ENCODE measurements around the gene ITSN2. TPM values are rescaled to one million over a fixed set of nuclear protein-coding genes. Genes with fewer than 3 reads are reported as not detected.

The ITSN2 gene
- total and polyA plus RNA-seq, 4 donors, result 10.1 to 32.4 (median 21.6) TPM

- Histone ChIP-seq H3K4me3 (ENCODE audit: low read depth in 1 of 3, low read length in 3 of 3) (no peak overlapping the region), H3K27ac (ENCODE audit: low read depth in 1 of 2, low read length in 2 of 2) (no peak overlapping the region), H3K9me3 (ENCODE audit: control insufficient read depth in 4 of 4, low read length in 3 of 4) (no peaks in the 10 kb centered on the region), H3K9ac (ENCODE audit: low read depth in 1 of 2, low read length in 2 of 2) (no peak overlapping the region), H3K36me3 (ENCODE audit: control insufficient read depth in 4 of 4, insufficient read depth in 3 of 4, low read depth in 1 of 4, low read length in 3 of 4) (no peaks in the 10 kb centered on the region), H3K4me1 (ENCODE audit: control insufficient read depth in 4 of 4, insufficient read depth in 4 of 4, low read length in 3 of 4) (no peaks in the 10 kb centered on the region), H3K27me3 (ENCODE audit: control insufficient read depth in 4 of 4, insufficient read depth in 4 of 4, low read length in 3 of 4) (no peaks in the 10 kb centered on the region)
- 82% methylated on average over 4 of the region's 4 CpGs for WGBS
- no peak for DNase-seq (ENCODE audit: low spot score)
- no peak for TF ChIP-seq FOXA1 (IDR thresholded peaks at IDR 0.05)
- no peak for TF ChIP-seq ZBTB33 (IDR thresholded peaks at IDR 0.05)
- TF ChIP-seq, protein P1, sequence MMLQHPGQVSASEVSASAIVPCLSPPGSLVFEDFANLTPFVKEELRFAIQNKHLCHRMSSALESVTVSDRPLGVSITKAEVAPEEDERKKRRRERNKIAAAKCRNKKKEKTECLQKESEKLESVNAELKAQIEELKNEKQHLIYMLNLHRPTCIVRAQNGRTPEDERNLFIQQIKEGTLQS (IDR thresholded peaks at IDR 0.05), result no peak
- no peak for TF ChIP-seq YY1 (IDR thresholded peaks at IDR 0.05)
- no peak for TF ChIP-seq NR2F2 (IDR thresholded peaks at IDR 0.05)
- no peak for TF ChIP-seq JUND (IDR thresholded peaks at IDR 0.05)
- TF ChIP-seq TAF1 (conservative IDR thresholded peaks at IDR 0.05), result no peak
- TF ChIP-seq HNF4A (conservative IDR thresholded peaks at IDR 0.05), result no peak
- no peak for TF ChIP-seq EGR1 (IDR thresholded peaks at IDR 0.05; ENCODE audit: low read depth in 2 of 2)
- no peak for TF ChIP-seq HNF4G (IDR thresholded peaks at IDR 0.05)
- no peak for TF ChIP-seq RXRA (IDR thresholded peaks at IDR 0.05)
- TF ChIP-seq, protein P2, sequence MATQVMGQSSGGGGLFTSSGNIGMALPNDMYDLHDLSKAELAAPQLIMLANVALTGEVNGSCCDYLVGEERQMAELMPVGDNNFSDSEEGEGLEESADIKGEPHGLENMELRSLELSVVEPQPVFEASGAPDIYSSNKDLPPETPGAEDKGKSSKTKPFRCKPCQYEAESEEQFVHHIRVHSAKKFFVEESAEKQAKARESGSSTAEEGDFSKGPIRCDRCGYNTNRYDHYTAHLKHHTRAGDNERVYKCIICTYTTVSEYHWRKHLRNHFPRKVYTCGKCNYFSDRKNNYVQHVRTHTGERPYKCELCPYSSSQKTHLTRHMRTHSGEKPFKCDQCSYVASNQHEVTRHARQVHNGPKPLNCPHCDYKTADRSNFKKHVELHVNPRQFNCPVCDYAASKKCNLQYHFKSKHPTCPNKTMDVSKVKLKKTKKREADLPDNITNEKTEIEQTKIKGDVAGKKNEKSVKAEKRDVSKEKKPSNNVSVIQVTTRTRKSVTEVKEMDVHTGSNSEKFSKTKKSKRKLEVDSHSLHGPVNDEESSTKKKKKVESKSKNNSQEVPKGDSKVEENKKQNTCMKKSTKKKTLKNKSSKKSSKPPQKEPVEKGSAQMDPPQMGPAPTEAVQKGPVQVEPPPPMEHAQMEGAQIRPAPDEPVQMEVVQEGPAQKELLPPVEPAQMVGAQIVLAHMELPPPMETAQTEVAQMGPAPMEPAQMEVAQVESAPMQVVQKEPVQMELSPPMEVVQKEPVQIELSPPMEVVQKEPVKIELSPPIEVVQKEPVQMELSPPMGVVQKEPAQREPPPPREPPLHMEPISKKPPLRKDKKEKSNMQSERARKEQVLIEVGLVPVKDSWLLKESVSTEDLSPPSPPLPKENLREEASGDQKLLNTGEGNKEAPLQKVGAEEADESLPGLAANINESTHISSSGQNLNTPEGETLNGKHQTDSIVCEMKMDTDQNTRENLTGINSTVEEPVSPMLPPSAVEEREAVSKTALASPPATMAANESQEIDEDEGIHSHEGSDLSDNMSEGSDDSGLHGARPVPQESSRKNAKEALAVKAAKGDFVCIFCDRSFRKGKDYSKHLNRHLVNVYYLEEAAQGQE (IDR thresholded peaks at IDR 0.05), result no peak
Observed at GRCh38 chr2:24159708-24160107, 200.6 kb downstream of the ITSN2 start.

- Histone ChIP-seq H3K4me1 (ENCODE audit: control insufficient read depth in 4 of 4, insufficient read depth in 4 of 4, low read length in 3 of 4) (no peaks in the 10 kb centered on the region), H3K36me3 (ENCODE audit: control insufficient read depth in 4 of 4, insufficient read depth in 3 of 4, low read depth in 1 of 4, low read length in 3 of 4) (no peaks in the 10 kb centered on the region), H3K4me3 (ENCODE audit: low read depth in 1 of 3, low read length in 3 of 3) (no peak overlapping the region), H3K9ac (ENCODE audit: low read depth in 1 of 2, low read length in 2 of 2) (no peak overlapping the region), H3K27ac (ENCODE audit: low read depth in 1 of 2, low read length in 2 of 2) (no peak overlapping the region), H3K9me3 (ENCODE audit: control insufficient read depth in 4 of 4, low read length in 3 of 4) (no peaks in the 10 kb centered on the region), H3K27me3 (ENCODE audit: control insufficient read depth in 4 of 4, insufficient read depth in 4 of 4, low read length in 3 of 4) (no peaks in the 10 kb centered on the region)
- DNase-seq (ENCODE audit: low spot score), result no peak
- TF ChIP-seq, protein P3, sequence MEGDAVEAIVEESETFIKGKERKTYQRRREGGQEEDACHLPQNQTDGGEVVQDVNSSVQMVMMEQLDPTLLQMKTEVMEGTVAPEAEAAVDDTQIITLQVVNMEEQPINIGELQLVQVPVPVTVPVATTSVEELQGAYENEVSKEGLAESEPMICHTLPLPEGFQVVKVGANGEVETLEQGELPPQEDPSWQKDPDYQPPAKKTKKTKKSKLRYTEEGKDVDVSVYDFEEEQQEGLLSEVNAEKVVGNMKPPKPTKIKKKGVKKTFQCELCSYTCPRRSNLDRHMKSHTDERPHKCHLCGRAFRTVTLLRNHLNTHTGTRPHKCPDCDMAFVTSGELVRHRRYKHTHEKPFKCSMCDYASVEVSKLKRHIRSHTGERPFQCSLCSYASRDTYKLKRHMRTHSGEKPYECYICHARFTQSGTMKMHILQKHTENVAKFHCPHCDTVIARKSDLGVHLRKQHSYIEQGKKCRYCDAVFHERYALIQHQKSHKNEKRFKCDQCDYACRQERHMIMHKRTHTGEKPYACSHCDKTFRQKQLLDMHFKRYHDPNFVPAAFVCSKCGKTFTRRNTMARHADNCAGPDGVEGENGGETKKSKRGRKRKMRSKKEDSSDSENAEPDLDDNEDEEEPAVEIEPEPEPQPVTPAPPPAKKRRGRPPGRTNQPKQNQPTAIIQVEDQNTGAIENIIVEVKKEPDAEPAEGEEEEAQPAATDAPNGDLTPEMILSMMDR (IDR thresholded peaks at IDR 0.05; ENCODE audit: low read depth, low read length, missing input control), result no peak
- TF ChIP-seq HNF4G (IDR thresholded peaks at IDR 0.05) (no peak), ZBTB33 (IDR thresholded peaks at IDR 0.05) (no peak), JUND (IDR thresholded peaks at IDR 0.05) (no peak), MAX (IDR thresholded peaks at IDR 0.05) (no peak), FOXA1 (IDR thresholded peaks at IDR 0.05) (no peak), YY1 (IDR thresholded peaks at IDR 0.05) (no peak), HNF4A (conservative IDR thresholded peaks at IDR 0.05) (no peak), RXRA (IDR thresholded peaks at IDR 0.05) (no peak), EGR1 (IDR thresholded peaks at IDR 0.05; ENCODE audit: low read depth in 2 of 2) (no peak), NR2F2 (IDR thresholded peaks at IDR 0.05) (no peak), SP1 (IDR thresholded peaks at IDR 0.05) (no peak), GABPA (IDR thresholded peaks at IDR 0.05 in 1 of 2, conservative IDR thresholded peaks at IDR 0.05 in 1 of 2) (no peak), RAD21 (IDR thresholded peaks at IDR 0.05) (no peak)
- TF ChIP-seq, protein P2 (IDR thresholded peaks at IDR 0.05), result no peak
- TF ChIP-seq, protein P1 (IDR thresholded peaks at IDR 0.05), result no peak
- 81% methylated on average over 5 of the region's 5 CpGs for WGBS
Observed at GRCh38 chr2:24158131-24158530, 202.2 kb downstream of the ITSN2 start.
